Loucy (cell line): ENCODE results near the gene FUBP1.

ENCODE experiments used
- H2AFZ ChIP-seq: fragments of 200-600 bp; sonication (generic); 2 replicates; pipeline ENCODE4 v1.6.0; 2016; ENCODE audit warnings: antibody characterized with exemption, mild to moderate bottlenecking, low read length, moderate library complexity
- H3F3A ChIP-seq: fragments of 200-600 bp; 2 replicates; pipeline ENCODE4 v1.6.0; 2016; ENCODE audit warnings: antibody characterized with exemption, low read depth, mild to moderate bottlenecking
- H3K27me3 ChIP-seq: fragments of 200-600 bp; sonication (generic); 2 replicates; pipeline ENCODE4 v1.6.1; 2014; ENCODE audit warnings: low read length, mild to moderate bottlenecking; ENCODE audit not compliant: insufficient read depth, poor library complexity, severe bottlenecking
- H3K36me3 ChIP-seq: fragments of 200-600 bp; sonication (generic); 2 replicates; pipeline ENCODE4 v1.6.1; 2016; ENCODE audit warnings: low read length; ENCODE audit not compliant: insufficient read depth
- H3K4me1 ChIP-seq: fragments of 200-600 bp; sonication (generic); 2 replicates; pipeline ENCODE4 v1.5.1; 2014; ENCODE audit warnings: low read length, mild to moderate bottlenecking; ENCODE audit not compliant: insufficient read depth, poor library complexity, severe bottlenecking
- H3K4me2 ChIP-seq: fragments of 200-600 bp; sonication (generic); 2 replicates; pipeline ENCODE4 v1.6.0; 2014; ENCODE audit warnings: antibody characterized with exemption, low read length, low read depth, mild to moderate bottlenecking; ENCODE audit not compliant: poor library complexity, severe bottlenecking
- H3K4me3 ChIP-seq: fragments of 200-600 bp; sonication (generic); 2 replicates; pipeline ENCODE4 v1.5.1; 2014; ENCODE audit warnings: low read length, mild to moderate bottlenecking, mixed read lengths; ENCODE audit not compliant: poor library complexity, severe bottlenecking
- H3K79me2 ChIP-seq: fragments of 200-600 bp; sonication (generic); 2 replicates; pipeline ENCODE4 v1.6.1; 2014; ENCODE audit warnings: low read length; ENCODE audit not compliant: insufficient read depth
- H3K9ac ChIP-seq: fragments of 200-600 bp; sonication (generic); 2 replicates; pipeline ENCODE4 v1.6.0; 2014; ENCODE audit warnings: mild to moderate bottlenecking, low read depth, low read length, moderate library complexity; ENCODE audit not compliant: poor library complexity, severe bottlenecking
- H3K9me2 ChIP-seq: fragments of 200-600 bp; sonication (generic); replicated peaks from 2 replicates; pipeline ENCODE4 v1.6.1; 2016; ENCODE audit warnings: low read depth, low read length, mixed read lengths
- H3K9me3 ChIP-seq: fragments of 200-600 bp; sonication (generic); 2 replicates; pipeline ENCODE4 v1.6.1; 2014; ENCODE audit warnings: mild to moderate bottlenecking, antibody characterized with exemption, low read length, low read depth; ENCODE audit not compliant: insufficient read depth
- H4K20me1 ChIP-seq: fragments of 200-600 bp; sonication (generic); 2 replicates; pipeline ENCODE4 v1.6.0; 2014; ENCODE audit warnings: antibody characterized with exemption, low read length, mild to moderate bottlenecking; ENCODE audit not compliant: insufficient read depth, poor library complexity, severe bottlenecking
- EZH2phosphoT487 ChIP-seq: fragments of 200-600 bp; IDR thresholded peaks from 2 replicates; pipeline ENCODE4 v1.6.1; 2018; ENCODE audit warnings: antibody characterized with exemption, mild to moderate bottlenecking, moderate library complexity, borderline replicate concordance
- TF ChIP-seq, protein P1 (sequence below): fragments of 200-600 bp; sonication (generic); conservative IDR thresholded peaks from 2 replicates; pipeline ENCODE4 v1.5.1; 2014; ENCODE audit warnings: mild to moderate bottlenecking, antibody characterized with exemption, low read length

The FUBP1 gene

DNA sequence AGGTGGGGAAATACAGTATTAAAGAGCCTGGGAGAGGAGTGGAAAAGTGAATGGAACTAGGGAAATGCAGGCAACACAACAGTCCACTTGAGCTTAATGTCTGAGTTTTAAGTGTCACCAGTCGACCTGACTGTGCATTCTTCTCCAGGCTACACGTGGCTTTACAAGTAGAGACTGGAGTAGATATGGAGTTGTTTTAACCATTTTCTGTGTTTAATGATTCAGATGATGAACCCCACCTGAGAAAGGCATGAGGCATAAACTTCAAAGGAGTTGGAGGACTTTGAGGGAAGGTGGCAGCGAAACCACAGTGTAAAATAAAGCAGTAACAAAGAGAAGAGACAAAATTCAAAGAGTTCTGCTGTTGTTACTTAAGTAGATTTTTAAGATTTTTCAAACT is 12.6 kb downstream of the FUBP1 start:
- Histone ChIP-seq H3K9me2 (no peaks in the 10 kb centered on the region), H3K4me1 (peaks cover 20% of the 10 kb centered on the region), H4K20me1 (peaks cover 90% of the 10 kb centered on the region), H3K79me2 (peaks cover 66% of the 10 kb centered on the region), H3K4me3 (no peak overlapping the region), H3K36me3 (peaks cover 91% of the 10 kb centered on the region), H3K9me3 (no peaks in the 10 kb centered on the region), H3K9ac (no peak overlapping the region), H3F3A (no peaks in the 10 kb centered on the region), H2AFZ (no peak overlapping the region), H3K4me2 (no peak overlapping the region), H3K27me3 (no peaks in the 10 kb centered on the region)
- no peak for TF ChIP-seq EZH2phosphoT487
- TF ChIP-seq, protein P1, sequence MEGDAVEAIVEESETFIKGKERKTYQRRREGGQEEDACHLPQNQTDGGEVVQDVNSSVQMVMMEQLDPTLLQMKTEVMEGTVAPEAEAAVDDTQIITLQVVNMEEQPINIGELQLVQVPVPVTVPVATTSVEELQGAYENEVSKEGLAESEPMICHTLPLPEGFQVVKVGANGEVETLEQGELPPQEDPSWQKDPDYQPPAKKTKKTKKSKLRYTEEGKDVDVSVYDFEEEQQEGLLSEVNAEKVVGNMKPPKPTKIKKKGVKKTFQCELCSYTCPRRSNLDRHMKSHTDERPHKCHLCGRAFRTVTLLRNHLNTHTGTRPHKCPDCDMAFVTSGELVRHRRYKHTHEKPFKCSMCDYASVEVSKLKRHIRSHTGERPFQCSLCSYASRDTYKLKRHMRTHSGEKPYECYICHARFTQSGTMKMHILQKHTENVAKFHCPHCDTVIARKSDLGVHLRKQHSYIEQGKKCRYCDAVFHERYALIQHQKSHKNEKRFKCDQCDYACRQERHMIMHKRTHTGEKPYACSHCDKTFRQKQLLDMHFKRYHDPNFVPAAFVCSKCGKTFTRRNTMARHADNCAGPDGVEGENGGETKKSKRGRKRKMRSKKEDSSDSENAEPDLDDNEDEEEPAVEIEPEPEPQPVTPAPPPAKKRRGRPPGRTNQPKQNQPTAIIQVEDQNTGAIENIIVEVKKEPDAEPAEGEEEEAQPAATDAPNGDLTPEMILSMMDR = no peak

DNA sequence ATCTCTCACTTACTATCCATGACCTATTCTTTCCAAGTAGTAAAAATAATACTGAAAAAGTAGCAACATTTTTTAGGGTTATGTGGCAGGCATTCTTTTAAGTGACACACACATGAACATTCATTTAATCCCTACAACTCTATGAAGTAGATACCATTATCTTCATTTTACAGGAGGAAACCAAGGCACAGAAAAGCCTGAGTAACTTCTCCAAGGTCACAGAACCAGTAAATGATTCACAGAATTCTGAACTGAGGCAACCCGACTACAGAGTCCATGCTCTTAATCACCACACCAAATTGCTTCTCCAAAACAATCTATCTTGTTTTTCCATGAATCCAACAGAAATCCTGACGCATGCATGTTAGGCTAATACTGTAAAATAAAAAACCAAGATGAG is 17.5 kb downstream of the FUBP1 start:
- H4K20me1 ChIP-seq = peaks cover 86% of the 10 kb centered on the region

DNA sequence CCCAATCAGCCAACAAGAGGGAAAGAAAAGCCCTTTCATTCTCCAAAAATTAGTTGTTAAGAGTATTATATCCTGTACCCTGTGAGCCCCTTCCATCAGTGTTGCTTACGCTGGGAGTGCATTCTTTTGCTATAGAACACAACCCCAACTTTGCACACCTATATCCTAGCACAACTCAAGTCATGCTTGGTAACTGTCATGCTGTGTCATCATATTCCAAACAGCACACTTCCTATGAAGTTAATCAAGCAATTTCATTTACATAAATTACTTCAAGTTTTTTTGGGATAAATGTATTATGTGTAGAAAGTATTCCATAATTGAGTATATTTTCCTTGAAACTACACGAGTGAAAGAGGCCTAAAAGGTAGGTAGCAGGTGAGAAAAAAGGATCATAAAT is 20.0 kb downstream of the FUBP1 start:
- Histone ChIP-seq H2AFZ (no peak overlapping the region), H3K9ac (no peak overlapping the region), H3K4me3 (no peak overlapping the region), H3F3A (no peaks in the 10 kb centered on the region), H3K9me3 (no peaks in the 10 kb centered on the region), H4K20me1 (peaks cover 75% of the 10 kb centered on the region), H3K27me3 (no peaks in the 10 kb centered on the region), H3K79me2 (peaks cover 38% of the 10 kb centered on the region), H3K9me2 (no peaks in the 10 kb centered on the region), H3K36me3 (peaks cover 100% of the 10 kb centered on the region), H3K4me1 (no peaks in the 10 kb centered on the region), H3K4me2 (no peak overlapping the region)
- no peak for TF ChIP-seq EZH2phosphoT487
- TF ChIP-seq, protein P1 = no peak

More for the DNA sequence above, 17.5 kb downstream of the FUBP1 start:
- Histone ChIP-seq H2AFZ (no peak overlapping the region), H3K36me3 (peaks cover 100% of the 10 kb centered on the region), H3K4me1 (no peaks in the 10 kb centered on the region), H3K4me2 (no peak overlapping the region), H3K9ac (no peak overlapping the region), H3K27me3 (no peaks in the 10 kb centered on the region), H3F3A (no peaks in the 10 kb centered on the region), H3K9me3 (no peaks in the 10 kb centered on the region), H3K9me2 (no peaks in the 10 kb centered on the region), H3K4me3 (no peak overlapping the region), H3K79me2 (peaks cover 43% of the 10 kb centered on the region)
- no peak for TF ChIP-seq EZH2phosphoT487
- TF ChIP-seq, protein P1 = no peak
